ENCODE measurements around the gene CCDC197.

CCDC197 gene

DNA sequence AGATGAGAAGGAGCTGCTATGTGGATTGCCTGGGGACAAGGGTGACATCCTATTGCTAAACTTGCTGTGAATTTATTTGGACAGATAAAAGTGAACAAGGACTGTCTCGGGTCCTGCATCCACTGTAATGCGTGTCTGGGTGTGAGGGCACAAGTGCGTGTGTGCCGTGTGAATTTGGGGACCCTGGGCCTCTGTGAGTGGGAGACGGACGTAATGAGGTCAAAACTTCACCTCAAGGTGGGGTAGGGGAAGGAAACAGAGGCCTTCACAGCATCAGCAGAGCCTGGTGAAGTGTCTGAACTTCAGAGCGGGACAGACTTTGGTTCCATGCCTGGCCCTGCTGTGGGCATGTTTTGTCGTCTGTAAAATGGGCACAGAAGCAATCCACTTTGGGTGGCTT is 35.5 kb upstream of the CCDC197 start:
- no peak for DNase-seq (ENCODE audit: low read depth)

GRCh38 chr14:93962701-93963601 is 34.1 kb upstream of the CCDC197 start:
- DNase-seq (ENCODE audit: low read depth) = peak; percentile 63

GRCh38 chr14:93963692-93964091 is 33.4 kb upstream of the CCDC197 start:
- DNase-seq (ENCODE audit: low read depth) = no peak

DNA sequence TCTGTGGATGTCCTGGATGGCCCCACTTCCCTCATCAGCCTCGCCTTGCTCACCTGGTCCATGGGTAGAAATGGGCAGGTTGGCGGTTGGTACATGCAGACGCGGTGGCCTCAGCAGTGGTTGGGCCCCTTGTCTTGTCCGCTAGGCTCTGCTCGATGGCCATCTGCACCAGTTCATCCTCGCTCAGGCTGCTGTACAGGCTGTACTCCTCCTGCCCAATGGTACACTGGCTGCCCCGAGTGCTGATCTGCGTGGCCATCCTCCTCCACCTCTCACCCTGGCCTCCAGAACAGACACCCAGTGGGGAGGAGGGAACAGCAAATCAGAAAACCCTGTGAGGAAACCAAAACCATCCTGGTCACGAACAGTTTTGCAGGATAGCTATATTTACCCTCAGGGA is 32.8 kb upstream of the CCDC197 start:
- no peak for DNase-seq (ENCODE audit: low read depth)

DNA sequence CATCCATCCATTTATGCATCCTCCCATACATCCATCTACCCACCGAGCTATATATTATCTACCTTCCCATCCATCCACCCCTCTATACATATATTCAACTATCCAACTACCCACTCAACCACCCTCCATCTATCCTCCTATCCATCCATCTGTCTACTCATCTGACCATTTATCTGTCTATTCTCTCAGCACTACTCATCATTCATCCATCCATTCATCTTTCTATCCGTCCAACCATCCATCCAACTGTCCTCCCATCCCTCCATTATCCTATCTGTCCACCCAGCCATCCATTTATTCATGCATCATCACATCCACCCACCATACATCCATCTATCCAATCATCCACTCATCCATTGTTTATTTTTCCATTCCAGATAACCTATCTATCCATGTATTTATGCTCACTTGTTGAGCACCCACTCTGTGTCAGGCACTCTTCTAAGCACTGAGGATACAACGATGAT is 32.2 kb upstream of the CCDC197 start:
- no peak for DNase-seq (ENCODE audit: low read depth)

- DNase-seq (ENCODE audit: low read depth) = peak; percentile 94
These were observed 31.7 kb upstream of the CCDC197 start for GRCh38 chr14:93965287-93965821.

- no peak for DNase-seq (ENCODE audit: low read depth)
These were observed 31.1 kb upstream of the CCDC197 start for GRCh38 chr14:93965946-93966474.

- DNase-seq (ENCODE audit: low read depth) = no peak
These were observed 29.4 kb upstream of the CCDC197 start for GRCh38 chr14:93967637-93968250.

- DNase-seq (ENCODE audit: low read depth) = no peak
These were observed 27.8 kb upstream of the CCDC197 start for GRCh38 chr14:93969082-93969828.

GRCh38 chr14:93970585-93970964 is 26.5 kb upstream of the CCDC197 start:
- DNase-seq (ENCODE audit: low read depth) = no peak

DNA sequence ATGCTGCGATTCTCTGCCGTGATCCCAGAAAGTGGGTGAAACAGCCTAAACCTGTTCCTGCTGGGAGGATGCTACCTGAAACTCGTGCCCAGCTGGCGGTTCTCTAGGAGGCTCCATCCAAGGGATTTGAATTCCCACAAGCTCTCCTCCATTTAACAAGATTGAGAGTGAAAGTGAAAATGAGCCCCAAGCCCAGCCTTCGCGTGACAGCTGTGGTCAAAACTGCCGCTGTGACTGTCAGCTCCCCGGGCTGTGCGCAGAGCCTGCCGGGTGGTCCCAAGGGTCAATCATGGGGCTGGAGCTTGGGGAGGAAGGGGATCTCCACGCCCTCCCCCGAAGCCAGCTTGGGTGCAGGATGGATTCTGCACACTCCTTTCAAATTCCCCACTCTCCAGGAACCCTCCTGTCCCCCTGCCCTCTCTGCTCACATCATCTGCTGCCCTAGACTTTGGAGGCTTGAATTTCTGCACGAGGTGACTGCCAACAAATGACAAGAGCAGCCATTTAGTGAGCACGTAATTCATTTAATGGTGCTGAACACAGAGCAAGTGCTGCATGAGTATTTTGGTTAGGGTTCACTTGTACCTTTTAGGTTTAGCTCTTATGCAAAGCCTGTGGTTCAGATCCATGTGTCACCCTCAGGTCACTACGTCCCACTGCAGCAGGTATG is 26.0 kb upstream of the CCDC197 start:
- DNase-seq (ENCODE audit: low read depth) = no peak

- no peak for DNase-seq (ENCODE audit: low read depth)
These were observed 25.5 kb upstream of the CCDC197 start for GRCh38 chr14:93971635-93972027.

DNA sequence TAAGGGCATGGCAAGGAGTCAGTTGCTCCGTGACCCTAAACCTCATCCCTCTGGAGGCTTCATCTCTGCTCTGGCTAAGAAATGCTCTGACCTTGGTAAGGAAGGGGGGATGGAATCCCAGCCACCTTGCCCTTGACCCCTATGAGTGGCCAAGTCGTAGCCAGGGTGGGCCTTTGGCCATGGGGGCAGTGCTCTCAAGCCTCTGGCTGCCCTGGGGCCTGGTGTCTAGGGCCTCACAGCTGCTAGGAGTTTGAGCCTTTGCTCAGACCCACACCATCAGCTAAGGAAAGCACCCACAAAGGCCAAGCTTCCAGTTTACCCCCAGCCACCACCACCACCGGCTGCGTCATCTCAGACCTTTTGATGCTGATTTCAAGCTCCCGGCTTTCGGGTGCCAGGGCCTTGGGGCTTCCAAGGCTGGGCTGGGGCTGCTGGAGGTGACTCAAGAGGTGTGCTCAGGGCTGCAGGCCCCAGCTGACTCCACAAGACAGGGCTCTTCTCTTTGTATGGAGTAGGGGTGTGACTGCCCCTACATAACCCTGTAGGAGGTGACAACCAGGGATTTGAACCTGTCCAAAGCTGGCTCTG is 24.4 kb upstream of the CCDC197 start:
- DNase-seq (ENCODE audit: low read depth) = no peak

- no peak for DNase-seq (ENCODE audit: low read depth)
These were observed 23.5 kb upstream of the CCDC197 start for GRCh38 chr14:93973607-93974006.

DNA sequence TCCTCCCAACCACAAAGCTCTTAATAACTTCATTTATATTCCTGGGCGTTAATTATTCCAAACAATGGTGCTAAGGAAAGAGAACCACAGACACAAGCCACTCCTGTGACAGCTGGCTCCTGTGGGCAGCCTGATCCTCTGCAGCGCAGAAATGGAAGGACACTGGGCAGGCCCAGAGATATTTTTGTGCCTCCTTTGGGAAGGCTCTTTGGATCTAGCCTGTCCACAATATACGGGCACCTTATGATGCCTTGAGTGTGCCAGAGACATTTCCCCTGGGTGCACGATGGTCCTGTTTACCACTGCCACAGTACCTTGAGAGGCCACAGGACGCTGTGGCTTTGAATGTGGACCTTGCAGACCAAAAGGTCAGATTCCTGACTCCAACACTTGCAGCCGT is 22.8 kb upstream of the CCDC197 start:
- no peak for DNase-seq (ENCODE audit: low read depth)

DNA sequence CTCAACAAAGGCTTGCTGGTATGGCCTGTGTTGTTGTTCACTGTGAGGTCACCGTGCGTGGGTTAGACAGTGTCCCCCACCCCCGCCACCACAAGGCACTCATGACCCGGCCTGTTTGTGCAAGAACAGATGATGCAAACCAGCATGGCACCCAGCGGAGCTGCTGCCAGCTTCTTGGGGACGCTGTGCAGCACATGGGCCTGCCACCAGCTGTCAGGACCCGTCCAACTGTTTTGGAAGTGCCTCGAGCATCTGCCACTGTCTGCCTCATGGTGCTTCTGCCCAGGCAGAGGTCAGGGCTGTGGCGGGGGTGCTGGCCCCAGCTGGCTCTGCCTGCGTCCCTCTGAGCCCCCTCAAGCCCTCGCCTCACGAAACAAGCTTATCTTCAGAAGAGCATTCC is 22.3 kb upstream of the CCDC197 start:
- DNase-seq (ENCODE audit: low read depth) = no peak

- no peak for DNase-seq (ENCODE audit: low read depth)
These were observed 21.2 kb upstream of the CCDC197 start for GRCh38 chr14:93975791-93976476.

DNA sequence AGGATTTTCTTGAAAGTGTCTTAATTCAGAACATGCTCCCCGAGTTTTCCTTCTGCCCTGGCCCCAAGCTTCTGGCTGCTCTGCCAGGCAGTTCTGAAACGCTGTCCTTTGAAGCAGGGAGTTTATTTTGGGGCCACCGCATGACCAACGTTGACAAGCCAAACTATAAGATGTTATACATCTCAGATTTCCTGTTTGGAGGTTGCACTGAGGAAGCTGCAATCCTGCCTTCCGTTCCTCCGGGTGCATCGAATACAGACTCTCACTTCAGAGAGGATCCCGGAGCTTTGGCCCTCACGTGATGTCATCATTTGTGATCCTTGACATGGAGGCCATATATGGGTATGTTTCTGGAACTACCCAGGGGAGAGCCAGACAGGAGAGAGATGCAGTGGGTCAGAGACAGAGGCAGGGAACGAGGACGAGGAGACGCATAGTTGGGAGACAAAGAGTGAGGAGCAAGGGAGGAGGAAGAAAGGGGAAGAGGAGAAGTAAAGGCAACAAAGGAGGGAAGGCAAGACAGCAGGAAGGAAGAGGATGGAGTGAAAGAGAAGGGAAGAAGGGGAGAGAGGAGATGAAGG is 20.5 kb upstream of the CCDC197 start, which contains the start of gene ASB2:
TSS of gene ASB2 (minus strand) at position 94 of the 581 bp plus-strand sequence. CDS start 12,031 bp downstream, outside the sequence.
- no peak for DNase-seq (ENCODE audit: low read depth)

DNA sequence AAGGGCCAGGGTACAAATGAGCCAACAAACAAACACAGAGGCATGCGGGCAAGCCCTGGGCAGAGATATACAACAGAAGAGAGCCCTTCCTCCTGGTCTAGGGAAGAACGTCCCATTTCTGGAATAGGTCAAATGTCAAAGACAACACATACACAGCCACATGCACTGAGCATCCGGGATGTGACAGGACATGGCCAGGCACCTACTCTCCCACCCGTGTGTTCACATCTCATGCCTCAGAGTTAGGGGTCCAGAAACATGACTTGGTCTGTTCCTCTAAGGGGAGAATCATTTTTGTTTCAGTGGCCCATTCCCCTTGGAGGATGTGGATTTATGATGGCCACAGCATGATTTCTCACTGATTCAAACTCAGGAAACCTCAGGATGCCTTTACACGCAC is 19.9 kb upstream of the CCDC197 start:
- no peak for DNase-seq (ENCODE audit: low read depth)
